Testis (tissue), 2 donors: ENCODE results near the gene PPA2.

Experiments used
- CTCF ChIP-seq, 3 experiments: fragments of 450-650 bp in 2 of 3; fragments of 200-600 bp in 1 of 3; sonication (generic) in 1 of 3; IDR thresholded peaks; one replicate each; pipeline ENCODE4 v1.5.1; 2016 to 2019; ENCODE audit warnings: antibody characterized with exemption in 3 of 3, mild to moderate bottlenecking in 2 of 3, moderate library complexity in 1 of 3
- POLR2A ChIP-seq: fragments of 450-650 bp; IDR thresholded peaks from one replicate; pipeline ENCODE4 v1.6.1; 2017; ENCODE audit warnings: antibody characterized with exemption, mild to moderate bottlenecking, moderate library complexity

- TF ChIP-seq CTCF (IDR thresholded peaks at IDR 0.05) = no peak
- TF ChIP-seq POLR2A = no peak
Observed at GRCh38 chr4:105510245-105510644, 36.4 kb upstream of the PPA2 start.
